Mesothelial cell of epicardium (in vitro differentiated cells): Measurements from ENCODE around the gene B4GALNT2. TPM values are rescaled to one million over a fixed set of nuclear protein-coding genes. Genes with fewer than 3 reads are reported as not detected.

ENCODE experiments used
- DNase-seq, 2 experiments: peaks; one replicate each; pipeline ENCODE4 v3.0.0; 2021; ENCODE audit warnings: low spot score in 2 of 2; ENCODE audit not compliant: unreplicated experiment in 2 of 2
- H3K27ac Mint-ChIP-seq: 2 replicates; pipeline ENCODE4 v1.8.0; 2021; ENCODE audit warnings: mixed read lengths
- H3K27me3 Mint-ChIP-seq: 2 replicates; pipeline ENCODE4 v1.8.0; 2021; ENCODE audit warnings: low read depth, mixed read lengths
- H3K36me3 Mint-ChIP-seq: 2 replicates; pipeline ENCODE4 v1.8.0; 2021; ENCODE audit warnings: mixed read lengths
- H3K4me1 Mint-ChIP-seq: 2 replicates; pipeline ENCODE4 v1.8.0; 2021; ENCODE audit warnings: mixed read lengths
- H3K4me3 Mint-ChIP-seq: 2 replicates; pipeline ENCODE4 v1.8.0; 2021; ENCODE audit warnings: mild to moderate bottlenecking, moderate library complexity, mixed read lengths
- H3K9me3 Mint-ChIP-seq: 2 replicates; pipeline ENCODE4 v1.8.0; 2021; ENCODE audit warnings: mixed read lengths
- total RNA-seq: library from RNA; stranded (reverse); gene quantifications from 3 replicates; pipeline ENCODE4 v1.2.1, GENCODE V29; 2021
- TF ChIP-seq, protein P1 (sequence below): fragments of 200-600 bp; sonication (generic); IDR thresholded peaks from one replicate; pipeline ENCODE4 v1.5.0; 2021; ENCODE audit warnings: antibody characterized with exemption; ENCODE audit not compliant: unreplicated experiment

The B4GALNT2 gene
- total RNA-seq, 1 donor from 2014 or later, result 0.07 TPM

- H3K9me3 Mint-ChIP-seq, result no peaks in the 10 kb centered on the region
- H3K36me3 Mint-ChIP-seq, result no peaks in the 10 kb centered on the region
- no peak overlapping the region for H3K27ac Mint-ChIP-seq
- peaks cover 8% of the 10 kb centered on the region for H3K4me1 Mint-ChIP-seq
- TF ChIP-seq, protein P1, sequence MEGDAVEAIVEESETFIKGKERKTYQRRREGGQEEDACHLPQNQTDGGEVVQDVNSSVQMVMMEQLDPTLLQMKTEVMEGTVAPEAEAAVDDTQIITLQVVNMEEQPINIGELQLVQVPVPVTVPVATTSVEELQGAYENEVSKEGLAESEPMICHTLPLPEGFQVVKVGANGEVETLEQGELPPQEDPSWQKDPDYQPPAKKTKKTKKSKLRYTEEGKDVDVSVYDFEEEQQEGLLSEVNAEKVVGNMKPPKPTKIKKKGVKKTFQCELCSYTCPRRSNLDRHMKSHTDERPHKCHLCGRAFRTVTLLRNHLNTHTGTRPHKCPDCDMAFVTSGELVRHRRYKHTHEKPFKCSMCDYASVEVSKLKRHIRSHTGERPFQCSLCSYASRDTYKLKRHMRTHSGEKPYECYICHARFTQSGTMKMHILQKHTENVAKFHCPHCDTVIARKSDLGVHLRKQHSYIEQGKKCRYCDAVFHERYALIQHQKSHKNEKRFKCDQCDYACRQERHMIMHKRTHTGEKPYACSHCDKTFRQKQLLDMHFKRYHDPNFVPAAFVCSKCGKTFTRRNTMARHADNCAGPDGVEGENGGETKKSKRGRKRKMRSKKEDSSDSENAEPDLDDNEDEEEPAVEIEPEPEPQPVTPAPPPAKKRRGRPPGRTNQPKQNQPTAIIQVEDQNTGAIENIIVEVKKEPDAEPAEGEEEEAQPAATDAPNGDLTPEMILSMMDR, result no peak
- peak overlapping the region; percentile 56 for H3K4me3 Mint-ChIP-seq
- peaks cover 82% of the 10 kb centered on the region for H3K27me3 Mint-ChIP-seq
- peak in 1 of 2 experiments; percentile 58 for DNase-seq
Observed at GRCh38 chr17:49224198-49224996, 91.8 kb downstream of the B4GALNT2 start.

- no peak for DNase-seq
- Mint-ChIP-seq H3K27me3 (peaks cover 87% of the 10 kb centered on the region), H3K36me3 (no peaks in the 10 kb centered on the region), H3K4me1 (peaks cover 10% of the 10 kb centered on the region), H3K9me3 (no peaks in the 10 kb centered on the region), H3K27ac (no peak overlapping the region), H3K4me3 (peak overlapping the region; percentile 56)
- TF ChIP-seq, protein P1, result no peak
Observed at GRCh38 chr17:49224997-49225337, 92.4 kb downstream of the B4GALNT2 start.

- Mint-ChIP-seq H3K36me3 (no peaks in the 10 kb centered on the region), H3K9me3 (no peaks in the 10 kb centered on the region), H3K27ac (no peak overlapping the region), H3K27me3 (peaks cover 91% of the 10 kb centered on the region), H3K4me3 (no peak overlapping the region), H3K4me1 (peaks cover 10% of the 10 kb centered on the region)
- TF ChIP-seq, protein P1, result no peak
- DNase-seq, result no peak
Observed at GRCh38 chr17:49225554-49226236, 93.1 kb downstream of the B4GALNT2 start.

Other genes starting within 250 kb of the B4GALNT2 start
- gene ATP5MC1, start 240.0 kb upstream of the B4GALNT2 start, total RNA-seq, result 45.1 to 48.7 TPM (median 48.0 TPM) in 3 replicates
- 85.8 to 89.8 TPM (median 88.1 TPM) in 3 replicates for gene UBE2Z, start 224.4 kb upstream of the B4GALNT2 start, total RNA-seq
- gene SNF8, start 187.9 kb upstream of the B4GALNT2 start, total RNA-seq, result 78.6 to 91.5 TPM (median 88.0 TPM) in 3 replicates
- gene GIP, start 164.2 kb upstream of the B4GALNT2 start, total RNA-seq, result not detected in 3 replicates
- gene IGF2BP1, start 135.4 kb upstream of the B4GALNT2 start, total RNA-seq, result 225 to 227 TPM (median 227 TPM) in 3 replicates
- gene GNGT2, start 77.8 kb downstream of the B4GALNT2 start, total RNA-seq, result 0.34 TPM in 1 of 3 replicates, not detected in the others
- gene ABI3, start 77.9 kb downstream of the B4GALNT2 start, total RNA-seq, result 0.51 to 1.3 TPM (median 0.69 TPM) in 3 replicates
- gene PHOSPHO1, start 98.0 kb downstream of the B4GALNT2 start, total RNA-seq, result 0.25 to 0.40 TPM in 2 of 3 replicates, not detected in the other
- 64.0 to 66.0 TPM (median 64.3 TPM) in 3 replicates for gene ZNF652, start 229.5 kb downstream of the B4GALNT2 start, total RNA-seq